ENCODE measurements around the gene CA10.

The CA10 gene

DNA sequence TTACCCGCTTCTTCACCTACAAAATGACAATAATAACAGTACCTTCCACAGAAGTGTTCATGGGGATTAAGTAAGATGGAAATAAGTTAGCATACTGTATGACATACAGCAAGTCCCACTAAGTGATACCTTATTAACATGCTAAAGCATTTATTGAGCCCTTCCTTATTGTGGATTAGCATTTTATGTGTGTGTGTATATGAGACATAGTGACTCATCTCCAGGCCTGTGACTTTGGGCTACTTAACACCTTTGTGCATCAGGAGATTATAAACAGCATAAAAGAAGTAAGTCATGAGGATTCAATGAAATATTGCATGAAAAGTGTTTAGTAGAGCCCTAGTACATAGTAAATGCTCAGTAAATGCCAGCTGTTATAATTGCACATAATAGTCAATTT lies 52.9 kb downstream of the CA10 start:
- TF ChIP-seq ZC3H10 (CRISPR knock-in tag; IDR thresholded peaks at IDR 0.05) (no peak), OSR1 (CRISPR knock-in tag; IDR thresholded peaks at IDR 0.05) (no peak), ZNF565 (CRISPR knock-in tag; conservative IDR thresholded peaks at IDR 0.05; ENCODE audit: low read depth) (no peak), BACH2 (CRISPR knock-in tag; IDR thresholded peaks at IDR 0.05; ENCODE audit: borderline replicate concordance) (no peak), ISL1 (CRISPR knock-in tag; IDR thresholded peaks at IDR 0.05) (no peak), GLIS3 (CRISPR knock-in tag; IDR thresholded peaks at IDR 0.05) (no peak), ZNF8 (CRISPR knock-in tag; IDR thresholded peaks at IDR 0.05) (no peak), TCF4 (CRISPR knock-in tag; IDR thresholded peaks at IDR 0.05; ENCODE audit: borderline replicate concordance) (no peak), TOX (CRISPR knock-in tag; IDR thresholded peaks at IDR 0.05; ENCODE audit: borderline replicate concordance) (no peak), ZNF70 (CRISPR knock-in tag; IDR thresholded peaks at IDR 0.05) (no peak), ZFP30 (CRISPR knock-in tag; IDR thresholded peaks at IDR 0.05) (no peak), SNAI2 (CRISPR knock-in tag; IDR thresholded peaks at IDR 0.05) (no peak), RARB (CRISPR knock-in tag; IDR thresholded peaks at IDR 0.05) (no peak)
- TF ChIP-seq, protein P1, sequence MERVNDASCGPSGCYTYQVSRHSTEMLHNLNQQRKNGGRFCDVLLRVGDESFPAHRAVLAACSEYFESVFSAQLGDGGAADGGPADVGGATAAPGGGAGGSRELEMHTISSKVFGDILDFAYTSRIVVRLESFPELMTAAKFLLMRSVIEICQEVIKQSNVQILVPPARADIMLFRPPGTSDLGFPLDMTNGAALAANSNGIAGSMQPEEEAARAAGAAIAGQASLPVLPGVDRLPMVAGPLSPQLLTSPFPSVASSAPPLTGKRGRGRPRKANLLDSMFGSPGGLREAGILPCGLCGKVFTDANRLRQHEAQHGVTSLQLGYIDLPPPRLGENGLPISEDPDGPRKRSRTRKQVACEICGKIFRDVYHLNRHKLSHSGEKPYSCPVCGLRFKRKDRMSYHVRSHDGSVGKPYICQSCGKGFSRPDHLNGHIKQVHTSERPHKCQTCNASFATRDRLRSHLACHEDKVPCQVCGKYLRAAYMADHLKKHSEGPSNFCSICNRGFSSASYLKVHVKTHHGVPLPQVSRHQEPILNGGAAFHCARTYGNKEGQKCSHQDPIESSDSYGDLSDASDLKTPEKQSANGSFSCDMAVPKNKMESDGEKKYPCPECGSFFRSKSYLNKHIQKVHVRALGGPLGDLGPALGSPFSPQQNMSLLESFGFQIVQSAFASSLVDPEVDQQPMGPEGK (CRISPR knock-in tag; IDR thresholded peaks at IDR 0.05; ENCODE audit: borderline replicate concordance): no peak
- TF ChIP-seq, protein P2, sequence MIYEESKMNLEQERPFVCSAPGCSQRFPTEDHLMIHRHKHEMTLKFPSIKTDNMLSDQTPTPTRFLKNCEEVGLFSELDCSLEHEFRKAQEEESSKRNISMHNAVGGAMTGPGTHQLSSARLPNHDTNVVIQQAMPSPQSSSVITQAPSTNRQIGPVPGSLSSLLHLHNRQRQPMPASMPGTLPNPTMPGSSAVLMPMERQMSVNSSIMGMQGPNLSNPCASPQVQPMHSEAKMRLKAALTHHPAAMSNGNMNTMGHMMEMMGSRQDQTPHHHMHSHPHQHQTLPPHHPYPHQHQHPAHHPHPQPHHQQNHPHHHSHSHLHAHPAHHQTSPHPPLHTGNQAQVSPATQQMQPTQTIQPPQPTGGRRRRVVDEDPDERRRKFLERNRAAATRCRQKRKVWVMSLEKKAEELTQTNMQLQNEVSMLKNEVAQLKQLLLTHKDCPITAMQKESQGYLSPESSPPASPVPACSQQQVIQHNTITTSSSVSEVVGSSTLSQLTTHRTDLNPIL (CRISPR knock-in tag; IDR thresholded peaks at IDR 0.05; ENCODE audit: low read depth): no peak
- TF ChIP-seq, protein P3, sequence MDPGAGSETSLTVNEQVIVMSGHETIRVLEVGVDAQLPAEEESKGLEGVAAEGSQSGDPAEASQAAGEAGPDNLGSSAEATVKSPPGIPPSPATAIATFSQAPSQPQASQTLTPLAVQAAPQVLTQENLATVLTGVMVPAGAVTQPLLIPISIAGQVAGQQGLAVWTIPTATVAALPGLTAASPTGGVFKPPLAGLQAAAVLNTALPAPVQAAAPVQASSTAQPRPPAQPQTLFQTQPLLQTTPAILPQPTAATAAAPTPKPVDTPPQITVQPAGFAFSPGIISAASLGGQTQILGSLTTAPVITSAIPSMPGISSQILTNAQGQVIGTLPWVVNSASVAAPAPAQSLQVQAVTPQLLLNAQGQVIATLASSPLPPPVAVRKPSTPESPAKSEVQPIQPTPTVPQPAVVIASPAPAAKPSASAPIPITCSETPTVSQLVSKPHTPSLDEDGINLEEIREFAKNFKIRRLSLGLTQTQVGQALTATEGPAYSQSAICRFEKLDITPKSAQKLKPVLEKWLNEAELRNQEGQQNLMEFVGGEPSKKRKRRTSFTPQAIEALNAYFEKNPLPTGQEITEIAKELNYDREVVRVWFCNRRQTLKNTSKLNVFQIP (CRISPR knock-in tag; IDR thresholded peaks at IDR 0.05; ENCODE audit: borderline replicate concordance, low read depth): no peak
- TF ChIP-seq, protein P4, sequence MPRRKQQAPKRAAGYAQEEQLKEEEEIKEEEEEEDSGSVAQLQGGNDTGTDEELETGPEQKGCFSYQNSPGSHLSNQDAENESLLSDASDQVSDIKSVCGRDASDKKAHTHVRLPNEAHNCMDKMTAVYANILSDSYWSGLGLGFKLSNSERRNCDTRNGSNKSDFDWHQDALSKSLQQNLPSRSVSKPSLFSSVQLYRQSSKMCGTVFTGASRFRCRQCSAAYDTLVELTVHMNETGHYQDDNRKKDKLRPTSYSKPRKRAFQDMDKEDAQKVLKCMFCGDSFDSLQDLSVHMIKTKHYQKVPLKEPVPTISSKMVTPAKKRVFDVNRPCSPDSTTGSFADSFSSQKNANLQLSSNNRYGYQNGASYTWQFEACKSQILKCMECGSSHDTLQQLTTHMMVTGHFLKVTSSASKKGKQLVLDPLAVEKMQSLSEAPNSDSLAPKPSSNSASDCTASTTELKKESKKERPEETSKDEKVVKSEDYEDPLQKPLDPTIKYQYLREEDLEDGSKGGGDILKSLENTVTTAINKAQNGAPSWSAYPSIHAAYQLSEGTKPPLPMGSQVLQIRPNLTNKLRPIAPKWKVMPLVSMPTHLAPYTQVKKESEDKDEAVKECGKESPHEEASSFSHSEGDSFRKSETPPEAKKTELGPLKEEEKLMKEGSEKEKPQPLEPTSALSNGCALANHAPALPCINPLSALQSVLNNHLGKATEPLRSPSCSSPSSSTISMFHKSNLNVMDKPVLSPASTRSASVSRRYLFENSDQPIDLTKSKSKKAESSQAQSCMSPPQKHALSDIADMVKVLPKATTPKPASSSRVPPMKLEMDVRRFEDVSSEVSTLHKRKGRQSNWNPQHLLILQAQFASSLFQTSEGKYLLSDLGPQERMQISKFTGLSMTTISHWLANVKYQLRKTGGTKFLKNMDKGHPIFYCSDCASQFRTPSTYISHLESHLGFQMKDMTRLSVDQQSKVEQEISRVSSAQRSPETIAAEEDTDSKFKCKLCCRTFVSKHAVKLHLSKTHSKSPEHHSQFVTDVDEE (CRISPR knock-in tag; IDR thresholded peaks at IDR 0.05): no peak
- ATAC-seq: no peak

DNA sequence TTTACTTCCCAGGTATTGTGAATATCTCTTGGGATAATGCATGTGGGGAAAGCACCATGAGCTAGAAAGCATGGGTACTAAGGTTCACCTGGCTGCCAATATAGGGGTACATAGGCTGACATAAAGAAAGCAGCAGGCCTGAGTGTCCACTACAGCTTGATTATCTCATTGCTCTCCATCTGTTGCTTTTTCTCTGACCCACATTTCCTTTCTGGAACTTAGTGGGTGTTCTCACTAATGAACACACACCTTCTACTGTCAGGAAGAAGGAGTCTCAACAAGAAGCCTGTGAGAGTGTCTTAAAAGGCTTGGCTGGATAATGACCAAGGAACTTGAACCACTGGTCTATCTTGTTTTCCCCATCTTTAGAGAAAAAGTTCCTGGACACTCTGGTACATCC lies 62.5 kb downstream of the CA10 start:
- ATAC-seq: no peak
- no peak for TF ChIP-seq ESRRG (CRISPR knock-in tag; IDR thresholded peaks at IDR 0.05)
- no peak for TF ChIP-seq ZFP30 (CRISPR knock-in tag; IDR thresholded peaks at IDR 0.05)
- TF ChIP-seq, protein P4 (CRISPR knock-in tag; IDR thresholded peaks at IDR 0.05): no peak
- TF ChIP-seq PPARA (CRISPR knock-in tag; IDR thresholded peaks at IDR 0.05; ENCODE audit: borderline replicate concordance): no peak

DNA sequence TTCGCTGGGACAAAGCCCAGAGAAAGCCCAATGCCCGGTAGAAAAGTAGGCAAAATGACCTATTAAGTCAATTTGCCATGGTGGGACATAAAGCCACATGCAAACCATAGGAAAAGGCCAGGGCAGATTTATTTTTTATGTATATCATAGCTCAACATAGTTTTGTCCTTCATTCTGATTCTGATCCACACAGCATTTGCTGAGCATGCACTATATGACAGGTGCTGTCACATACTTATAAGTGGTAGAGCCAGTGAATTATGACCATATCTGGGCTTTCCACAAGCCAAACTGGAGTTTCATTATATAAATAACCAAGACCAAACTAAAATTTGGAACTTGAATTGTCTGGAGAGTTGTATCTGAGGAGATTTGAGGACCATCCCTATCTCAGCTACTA lies 74.3 kb downstream of the CA10 start:
- ATAC-seq: no peak
- TF ChIP-seq, protein P3 (CRISPR knock-in tag; IDR thresholded peaks at IDR 0.05; ENCODE audit: borderline replicate concordance, low read depth): no peak
- TF ChIP-seq ESRRG (CRISPR knock-in tag; IDR thresholded peaks at IDR 0.05) (no peak), PPARA (CRISPR knock-in tag; IDR thresholded peaks at IDR 0.05; ENCODE audit: borderline replicate concordance) (no peak), ZFP30 (CRISPR knock-in tag; IDR thresholded peaks at IDR 0.05) (no peak), ZC3H10 (CRISPR knock-in tag; IDR thresholded peaks at IDR 0.05) (no peak), ZNF70 (CRISPR knock-in tag; IDR thresholded peaks at IDR 0.05) (no peak), RARB (CRISPR knock-in tag; IDR thresholded peaks at IDR 0.05) (no peak), SNAI2 (CRISPR knock-in tag; IDR thresholded peaks at IDR 0.05) (no peak)
- TF ChIP-seq, protein P2 (CRISPR knock-in tag; IDR thresholded peaks at IDR 0.05; ENCODE audit: low read depth): no peak
- TF ChIP-seq, protein P4 (CRISPR knock-in tag; IDR thresholded peaks at IDR 0.05): no peak
